Stimulated activated CD4-positive, alpha-beta T cell treated with anti-CD3 and anti-CD28 coated beads, Interleukin-12 subunit alpha, Interleukin-12 subunit beta, amount 100 ng/mL, for 24 hours (primary cell): ENCODE data around the gene HEXA.

Experiments
- DNase-seq, 2 experiments: peaks; one replicate each; pipeline ENCODE4 v3.0.0-alpha.2; 2020; ENCODE audit warnings: low read depth in 2 of 2

HEXA gene

DNA sequence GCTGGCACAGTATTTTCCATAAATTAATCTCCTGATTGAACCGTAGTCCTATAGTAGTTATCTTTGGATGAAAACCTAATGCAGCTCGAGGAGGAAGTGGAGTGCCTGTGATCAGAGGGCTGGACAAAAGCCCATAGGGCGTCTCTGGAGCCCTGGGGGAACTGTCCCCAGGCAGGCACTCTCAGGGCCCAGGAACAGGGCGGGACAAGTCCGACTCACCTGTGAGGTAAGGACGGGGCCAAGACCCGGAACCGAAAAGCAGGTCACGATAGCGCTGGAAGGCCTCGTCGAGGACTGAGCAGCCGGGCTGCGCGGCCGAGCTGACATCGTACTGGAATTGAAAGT is 341 bp downstream of the HEXA start:
- no peak for DNase-seq

DNA sequence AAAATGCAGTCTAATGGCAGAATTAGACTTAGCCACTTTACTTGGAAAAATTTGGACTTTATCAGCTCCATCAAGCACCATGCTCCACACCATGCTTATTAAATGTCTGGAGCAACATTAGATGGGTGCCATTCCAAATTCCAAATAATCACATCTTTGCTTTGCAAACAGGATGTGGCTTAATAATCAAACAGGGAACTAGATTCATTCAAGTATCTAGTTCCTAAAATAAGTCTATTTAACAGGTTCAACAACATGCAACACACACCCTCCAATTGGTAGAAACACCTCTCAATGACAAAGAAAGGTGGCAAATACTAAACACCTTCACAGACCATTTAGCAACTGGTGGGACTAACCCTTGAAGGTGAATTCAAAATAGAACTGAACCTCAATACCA is 3.5 kb downstream of the HEXA start:
- DNase-seq = no peak

DNA sequence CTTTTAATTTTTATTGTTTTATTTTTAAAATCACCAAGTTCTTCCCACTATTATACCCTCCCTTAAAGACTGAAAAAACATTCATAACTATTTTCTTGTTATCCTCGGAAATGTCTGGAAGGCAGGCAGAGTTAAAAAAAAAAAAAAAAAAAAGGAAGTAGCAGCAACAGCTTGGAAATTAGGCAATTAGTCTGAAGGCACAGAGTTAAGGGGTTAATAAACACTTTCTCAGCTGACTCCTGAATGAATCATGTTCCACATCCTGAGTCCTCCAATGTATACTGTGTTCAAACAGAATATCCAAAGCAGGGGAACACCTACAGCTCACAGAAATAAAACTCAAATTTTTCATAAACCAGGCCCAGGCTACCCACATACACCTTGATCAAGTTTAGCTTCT is 5.8 kb downstream of the HEXA start:
- no peak for DNase-seq

DNA sequence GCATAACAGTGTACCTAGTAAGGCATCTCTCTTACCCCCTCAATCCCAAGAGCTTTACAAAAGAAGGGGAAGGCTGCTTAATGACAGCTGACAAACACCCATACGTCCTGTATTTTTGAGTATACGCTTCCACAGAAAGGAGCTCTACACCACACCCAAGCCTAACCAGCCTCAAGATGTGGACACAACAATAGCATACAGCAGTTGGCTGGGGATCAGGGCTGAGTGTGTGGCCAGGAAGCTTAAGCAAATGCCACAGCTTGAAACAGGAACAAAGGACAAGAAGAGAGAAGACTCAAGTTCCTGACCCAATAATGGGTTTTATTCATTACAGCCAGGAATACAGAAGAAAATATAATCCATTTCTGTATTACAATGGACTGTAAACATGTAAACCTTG is 6.9 kb downstream of the HEXA start:
- DNase-seq = no peak

DNA sequence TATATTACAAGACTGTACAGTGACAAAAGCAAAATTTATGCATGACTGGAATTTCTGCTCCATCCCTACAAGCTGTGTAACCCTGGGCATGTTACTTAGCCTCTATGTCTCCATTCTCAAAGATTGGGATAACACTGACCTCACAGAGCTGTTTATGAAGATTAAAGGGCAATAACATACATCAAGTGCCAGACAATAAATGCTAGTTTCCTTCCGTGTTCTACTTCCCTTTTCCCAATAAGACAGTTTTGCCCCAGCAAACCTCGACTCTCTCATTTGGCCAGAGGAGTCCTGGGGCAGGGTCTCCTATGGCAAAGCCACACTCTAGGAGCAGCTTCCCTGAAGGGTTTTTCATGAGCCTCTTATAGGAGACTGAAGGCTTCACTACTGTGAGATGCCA is 7.5 kb downstream of the HEXA start:
- DNase-seq = no peak

DNA sequence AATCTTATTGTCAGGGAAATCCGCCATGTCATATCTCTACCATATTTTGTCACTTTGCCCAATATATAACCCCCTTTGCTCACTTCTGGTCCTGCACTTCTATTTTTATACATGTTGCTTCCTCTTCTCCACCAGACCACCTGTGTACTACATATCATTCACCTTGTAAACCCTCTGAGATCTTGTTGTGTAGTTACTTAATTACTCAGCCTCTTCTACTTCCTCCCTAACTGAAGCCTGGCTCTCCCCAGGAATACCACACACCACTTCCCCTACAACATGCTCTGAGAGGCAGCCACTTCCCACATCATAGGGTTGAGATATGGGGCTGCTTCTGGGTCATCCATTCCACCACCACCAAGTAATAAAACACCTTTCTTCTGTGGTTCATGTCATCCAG is 10.0 kb downstream of the HEXA start:
- DNase-seq = no peak

DNA sequence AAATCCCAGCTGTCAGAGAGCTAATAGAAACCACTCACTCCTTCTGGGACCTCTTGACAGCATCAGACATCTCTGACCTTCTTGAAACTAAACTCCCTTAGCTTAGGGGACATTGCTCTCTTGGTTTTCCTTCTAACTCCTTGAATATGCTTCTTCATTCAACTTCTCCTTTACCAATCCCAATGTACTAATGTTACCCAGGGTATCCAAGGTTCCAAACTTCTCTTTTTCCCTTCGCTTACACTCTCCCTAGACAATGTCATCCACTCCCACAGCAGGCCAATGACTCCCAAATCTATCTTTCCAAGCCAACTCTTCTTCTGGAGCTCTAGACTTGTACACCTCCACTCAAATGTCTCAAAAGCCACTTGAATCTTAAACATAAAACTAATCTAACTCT is 14.6 kb downstream of the HEXA start:
- DNase-seq = no peak

DNA sequence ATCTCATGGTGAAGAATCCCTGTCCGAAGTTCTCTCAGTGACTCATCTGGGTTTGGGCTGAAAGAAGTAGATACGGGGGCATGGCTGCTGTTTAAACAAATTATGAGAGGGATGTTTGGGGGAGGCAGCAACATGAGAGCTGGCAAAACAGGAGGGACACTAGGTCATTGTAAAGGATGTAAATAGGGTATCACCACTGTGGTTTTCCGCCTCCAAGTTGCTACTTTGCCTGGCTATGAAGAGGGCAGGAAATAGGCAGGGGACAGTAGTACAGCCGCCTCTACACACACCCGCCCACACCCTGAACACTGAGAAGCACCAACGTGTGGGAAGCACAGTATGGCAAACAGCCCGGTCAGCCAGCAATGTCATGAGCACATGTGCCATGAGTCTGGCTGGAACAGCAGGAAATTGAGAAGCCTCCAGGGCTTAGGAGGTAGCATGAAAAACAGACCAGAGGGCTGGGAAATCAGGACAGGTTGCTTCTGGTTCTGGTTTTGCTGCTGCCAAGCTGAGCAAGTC is 17.1 kb downstream of the HEXA start:
- DNase-seq = no peak

DNA sequence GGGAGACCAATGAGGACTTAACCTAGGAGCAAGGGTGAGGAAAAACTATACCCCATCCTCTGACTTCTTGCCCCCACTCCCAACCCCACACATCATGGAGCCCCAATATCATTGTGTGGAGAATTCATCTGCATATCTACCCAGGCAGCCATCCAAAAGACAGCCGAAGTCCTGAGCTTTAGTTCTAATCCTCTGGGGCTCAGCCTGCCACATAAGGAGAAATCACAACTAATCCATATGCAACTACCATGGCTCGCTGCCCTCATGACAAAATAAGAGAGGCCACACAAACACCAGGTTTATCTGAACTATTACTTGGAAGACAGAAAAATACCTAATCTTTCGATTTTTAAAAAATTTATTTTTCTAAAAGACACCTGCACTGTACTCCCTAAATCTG is 17.7 kb downstream of the HEXA start:
- DNase-seq = no peak

DNA sequence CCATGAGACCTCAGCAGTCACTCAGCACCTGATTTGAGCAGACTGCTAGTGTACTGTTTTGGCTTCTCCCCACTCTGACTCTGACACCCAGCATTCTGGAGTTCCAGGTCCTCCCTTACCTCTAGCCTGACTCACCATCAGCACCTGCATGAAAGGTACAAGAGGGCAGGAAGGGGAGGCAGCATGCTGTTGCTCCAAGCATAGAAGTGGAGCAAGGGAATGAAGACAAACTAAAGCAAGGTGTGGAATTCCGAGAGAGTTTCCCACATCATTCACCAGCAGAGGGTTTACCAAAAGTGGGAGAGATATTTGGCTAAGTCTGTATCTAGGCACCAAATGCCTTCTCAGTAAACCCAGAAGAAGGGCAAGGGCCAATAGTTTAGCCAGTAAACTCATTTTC is 21.3 kb downstream of the HEXA start:
- DNase-seq = no peak

DNA sequence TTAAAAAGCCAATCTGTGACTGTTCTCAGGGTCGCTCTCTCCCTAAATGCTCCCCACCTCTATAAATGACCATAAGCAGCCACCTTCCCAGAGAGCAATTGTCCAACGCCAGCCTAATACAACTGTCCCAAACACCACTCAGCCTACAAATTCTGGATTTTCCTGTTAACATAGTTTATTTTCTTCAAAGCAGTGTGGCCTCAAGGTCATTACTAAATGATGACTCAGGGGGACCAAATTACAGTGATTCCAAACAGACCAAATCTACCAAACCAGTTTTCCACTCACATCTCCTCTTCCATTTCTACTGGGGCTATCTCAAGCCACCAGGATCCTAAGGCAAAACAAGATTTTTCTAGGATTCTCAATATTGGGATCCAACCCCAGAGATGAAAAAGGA is 22.5 kb downstream of the HEXA start:
- DNase-seq = no peak

DNA sequence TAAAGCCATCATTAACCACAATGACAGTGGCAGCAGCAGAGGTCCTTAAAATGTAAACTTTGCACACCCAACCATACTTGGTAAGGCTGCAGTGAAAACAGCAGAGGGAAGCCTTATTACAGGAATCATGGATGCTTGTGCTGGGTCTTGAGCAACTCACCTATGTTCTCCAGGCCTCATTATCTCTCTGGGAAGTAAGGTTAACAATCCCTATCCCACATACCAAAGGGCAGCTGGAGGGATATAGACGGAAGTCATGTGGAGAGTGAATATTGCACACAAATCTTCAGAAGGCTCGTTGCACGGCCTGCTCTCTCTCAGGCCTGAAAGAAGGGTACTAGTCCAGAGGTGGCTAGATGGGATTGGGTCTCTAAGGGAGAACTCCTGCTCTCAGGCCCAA is 30.0 kb downstream of the HEXA start:
- no peak for DNase-seq

DNA sequence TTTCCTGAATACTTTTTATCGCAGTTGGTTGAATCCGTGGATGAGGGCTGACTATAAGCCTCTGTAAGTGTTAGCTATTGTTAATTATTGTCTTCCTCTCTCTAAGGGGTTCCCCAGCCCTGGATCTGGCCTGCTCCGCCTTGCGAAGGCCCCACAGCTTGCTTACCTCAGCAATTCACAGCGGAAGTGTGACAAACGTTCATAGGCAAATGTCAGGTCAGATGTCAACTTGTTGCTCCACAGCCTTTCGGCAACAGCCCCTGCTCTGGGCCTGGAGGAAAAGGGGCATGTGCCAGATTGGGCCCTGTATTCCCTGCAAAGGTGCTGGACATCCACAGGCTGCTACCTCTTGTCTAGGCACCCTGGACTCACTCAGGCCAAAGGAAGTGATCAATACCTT is 30.5 kb downstream of the HEXA start:
- DNase-seq = no peak

DNA sequence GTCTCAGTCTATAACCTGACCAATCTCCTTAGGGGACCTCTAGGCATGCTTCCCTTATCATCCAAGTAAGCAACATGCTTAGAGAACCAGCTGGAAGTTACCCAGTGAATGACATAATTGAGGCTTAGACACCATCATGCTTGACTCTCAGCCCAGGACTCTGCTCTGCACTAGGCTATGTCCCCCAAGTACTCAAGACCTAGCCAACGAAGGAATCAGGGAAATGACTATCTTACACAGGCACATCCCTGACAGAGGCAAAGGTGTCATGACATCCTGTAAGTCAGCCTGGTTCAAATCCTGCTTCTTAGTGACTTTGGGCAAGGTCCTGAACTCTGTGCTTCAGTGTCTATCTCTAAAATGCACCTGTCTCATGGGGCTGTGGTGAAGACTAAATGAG is 31.2 kb downstream of the HEXA start:
- DNase-seq = no peak

DNA sequence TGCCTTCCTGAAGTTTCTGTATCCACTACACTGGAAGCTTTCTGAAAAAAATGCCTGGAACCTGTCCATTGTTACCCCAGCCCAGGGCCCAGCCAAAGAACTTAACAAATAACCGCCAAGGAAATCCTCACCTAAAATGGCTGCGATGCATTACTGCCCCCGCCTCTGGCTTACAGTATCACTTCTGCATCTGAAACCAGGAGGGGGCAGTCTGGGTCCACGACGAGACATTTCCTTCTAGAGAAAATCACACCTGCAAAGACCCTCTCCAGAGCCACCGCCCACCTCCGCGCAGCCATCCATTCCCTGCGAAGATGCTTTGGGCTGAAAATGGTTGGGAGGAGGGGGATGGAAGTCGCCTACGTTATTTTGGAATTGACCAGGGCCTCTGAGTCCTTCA is 33.4 kb downstream of the HEXA start:
- no peak for DNase-seq

DNA sequence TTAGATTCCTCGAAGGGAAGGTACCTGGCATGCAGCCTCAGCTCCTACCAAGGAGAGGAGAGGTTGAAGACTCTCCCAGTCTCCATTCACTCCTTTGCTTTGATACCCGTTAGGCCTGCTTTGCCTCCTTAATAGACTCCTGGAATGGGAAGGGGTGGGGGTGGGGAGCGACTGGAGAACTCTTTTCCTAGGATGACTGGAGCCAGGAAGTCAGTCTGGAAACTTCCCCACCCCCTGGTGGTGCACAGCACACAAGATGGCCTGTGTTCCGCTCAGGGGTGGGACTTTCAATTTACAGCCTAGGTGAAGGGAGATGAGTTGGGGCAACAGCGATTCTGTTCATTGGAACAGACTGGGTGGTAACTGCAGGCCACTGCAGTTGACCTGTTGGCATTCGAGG is 34.5 kb downstream of the HEXA start:
- DNase-seq = no peak

DNA sequence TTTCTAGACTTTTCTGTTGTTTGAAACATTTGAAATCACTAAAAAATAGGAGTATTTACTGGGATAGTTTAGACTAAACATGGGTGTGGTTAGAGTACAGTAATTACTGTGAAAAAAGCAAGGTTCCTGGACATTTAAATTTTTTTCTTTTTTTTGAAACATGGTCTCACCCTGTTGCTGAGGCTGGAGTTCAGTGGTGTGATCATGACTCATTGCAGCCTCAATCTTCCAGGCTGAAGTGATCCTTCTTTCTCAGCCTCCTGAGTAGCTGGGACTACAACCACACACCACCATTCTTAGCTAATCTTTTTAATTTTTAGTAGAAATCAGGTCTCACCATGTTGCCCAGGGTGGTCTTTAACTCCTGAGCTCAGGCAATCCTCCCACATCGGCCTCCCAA is 35.4 kb downstream of the HEXA start:
- DNase-seq = no peak

DNA sequence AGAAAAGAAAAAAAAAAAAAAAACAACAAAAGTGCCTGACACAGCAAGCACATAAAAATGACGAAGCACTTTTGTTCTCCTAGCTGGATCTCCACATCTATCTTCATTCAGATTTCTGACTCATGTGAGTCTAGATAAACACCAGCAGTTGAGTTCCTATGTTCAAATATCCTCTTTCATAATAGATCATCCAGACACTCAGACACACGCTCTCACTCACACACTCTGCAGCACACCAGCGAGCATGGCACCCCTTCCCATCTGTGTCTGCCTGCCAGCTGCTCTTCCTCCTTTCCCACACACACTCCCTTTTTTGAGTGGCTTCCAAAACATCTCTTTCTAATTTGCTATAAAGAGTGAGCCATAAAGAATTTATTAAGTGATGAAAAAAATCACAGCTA is 36.0 kb downstream of the HEXA start:
- no peak for DNase-seq

DNA sequence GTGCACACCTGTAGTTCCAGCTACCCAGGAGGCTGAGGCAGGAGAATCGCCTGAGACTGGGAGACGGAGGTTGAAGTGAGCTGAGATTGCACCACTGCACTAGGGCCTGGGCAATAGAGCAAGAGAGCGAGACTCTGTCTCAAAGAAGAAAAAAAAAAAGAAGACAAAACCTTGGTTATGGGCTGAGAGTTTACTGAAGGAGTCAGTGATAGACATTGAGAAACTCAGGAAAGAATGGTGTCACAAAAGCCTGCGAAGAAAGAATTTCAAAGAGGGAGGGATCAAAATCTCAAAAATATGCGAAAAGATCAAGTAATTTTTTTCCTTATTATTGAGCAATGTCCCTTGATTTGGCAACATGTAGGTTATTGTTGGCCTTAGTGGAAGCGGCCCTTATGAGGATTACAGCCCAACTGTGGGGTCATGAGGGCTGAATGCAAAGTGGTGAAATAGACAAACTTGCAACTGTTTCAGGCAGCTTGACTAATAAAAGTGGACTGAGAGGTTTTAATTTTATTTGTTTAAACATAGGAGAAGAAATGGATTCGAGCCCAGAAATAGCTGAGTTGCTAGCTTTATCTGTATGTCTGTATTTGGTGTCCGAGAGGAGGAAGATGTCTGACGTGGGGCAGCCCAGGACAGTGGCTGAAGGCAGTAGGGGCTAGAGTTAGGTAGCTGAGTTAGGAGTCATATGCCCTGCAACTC is 37.0 kb downstream of the HEXA start:
- no peak for DNase-seq

DNA sequence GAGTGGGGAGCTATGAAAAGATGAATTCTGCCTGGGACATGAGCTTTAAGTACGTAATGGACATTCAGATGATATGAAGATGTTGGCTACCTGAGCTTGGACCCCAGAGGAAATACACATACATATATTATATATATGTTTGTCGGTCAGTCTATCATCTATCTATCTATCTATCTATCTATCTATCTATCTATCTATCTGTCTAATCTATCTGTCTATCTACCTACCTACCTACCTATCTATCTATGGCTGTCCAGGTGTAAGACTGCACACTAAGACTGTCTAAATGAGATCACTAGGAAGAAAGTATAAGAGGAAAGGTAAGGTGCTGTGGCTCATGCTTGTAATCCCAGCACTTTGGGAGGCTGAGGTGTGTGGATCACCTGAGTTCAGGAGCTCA is 37.7 kb downstream of the HEXA start:
- no peak for DNase-seq

DNA sequence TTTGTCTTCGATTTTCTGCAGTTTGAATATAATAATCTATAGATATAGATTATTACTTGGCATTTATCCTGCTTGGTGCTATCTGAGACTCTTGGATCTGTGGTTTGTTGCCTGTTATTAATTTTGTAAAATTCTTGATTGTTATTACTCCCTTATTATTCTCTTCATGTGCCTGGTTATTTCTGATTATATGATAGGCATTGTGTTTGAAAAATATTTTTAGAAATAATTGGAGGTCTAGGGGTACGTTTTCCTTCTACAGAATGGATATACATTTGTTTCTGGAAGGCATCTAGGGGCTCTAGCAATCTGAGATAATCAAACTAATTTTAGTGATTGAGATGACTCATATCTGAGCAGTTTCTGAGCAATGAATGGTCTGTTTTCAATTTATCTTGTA is 41.0 kb downstream of the HEXA start:
- no peak for DNase-seq

DNA sequence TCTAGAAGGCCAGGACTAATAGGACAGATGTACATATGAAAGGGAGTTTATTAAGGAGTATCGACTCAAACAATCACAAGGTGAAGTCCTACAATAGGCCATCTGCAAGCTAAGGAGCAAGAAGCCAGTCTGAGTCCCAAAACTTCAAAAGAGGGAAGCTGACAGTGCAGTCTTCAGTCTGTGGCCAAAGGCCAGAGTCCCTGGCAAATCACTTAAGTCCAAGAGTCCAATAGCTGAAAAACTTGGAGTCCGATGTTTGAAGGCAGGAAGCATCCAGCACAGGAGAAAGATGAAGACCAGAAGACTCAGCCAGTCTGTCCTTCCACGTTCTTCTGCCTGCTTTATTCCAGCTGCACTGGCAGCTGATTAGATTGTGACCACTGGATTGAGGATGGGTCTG is 44.8 kb downstream of the HEXA start:
- DNase-seq = no peak

DNA sequence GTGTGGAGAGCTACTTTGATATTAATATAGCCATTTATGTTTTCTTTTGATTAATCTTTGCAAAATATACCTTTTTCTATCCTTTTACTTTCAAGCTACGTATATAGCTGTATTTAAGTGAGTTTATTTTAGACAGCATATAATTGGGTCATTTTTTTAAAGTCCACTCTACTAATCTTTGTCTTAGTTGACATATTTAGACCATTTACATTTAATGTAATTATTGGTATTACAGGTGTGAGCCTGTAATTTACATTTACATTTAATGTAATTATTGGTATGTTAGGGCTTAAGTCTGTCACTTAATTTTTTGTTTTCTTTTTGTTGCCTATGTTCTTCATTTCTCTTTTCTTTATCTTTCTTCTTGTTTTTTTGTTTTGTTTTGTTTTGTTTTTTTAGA is 52.1 kb downstream of the HEXA start:
- DNase-seq = no peak

DNA sequence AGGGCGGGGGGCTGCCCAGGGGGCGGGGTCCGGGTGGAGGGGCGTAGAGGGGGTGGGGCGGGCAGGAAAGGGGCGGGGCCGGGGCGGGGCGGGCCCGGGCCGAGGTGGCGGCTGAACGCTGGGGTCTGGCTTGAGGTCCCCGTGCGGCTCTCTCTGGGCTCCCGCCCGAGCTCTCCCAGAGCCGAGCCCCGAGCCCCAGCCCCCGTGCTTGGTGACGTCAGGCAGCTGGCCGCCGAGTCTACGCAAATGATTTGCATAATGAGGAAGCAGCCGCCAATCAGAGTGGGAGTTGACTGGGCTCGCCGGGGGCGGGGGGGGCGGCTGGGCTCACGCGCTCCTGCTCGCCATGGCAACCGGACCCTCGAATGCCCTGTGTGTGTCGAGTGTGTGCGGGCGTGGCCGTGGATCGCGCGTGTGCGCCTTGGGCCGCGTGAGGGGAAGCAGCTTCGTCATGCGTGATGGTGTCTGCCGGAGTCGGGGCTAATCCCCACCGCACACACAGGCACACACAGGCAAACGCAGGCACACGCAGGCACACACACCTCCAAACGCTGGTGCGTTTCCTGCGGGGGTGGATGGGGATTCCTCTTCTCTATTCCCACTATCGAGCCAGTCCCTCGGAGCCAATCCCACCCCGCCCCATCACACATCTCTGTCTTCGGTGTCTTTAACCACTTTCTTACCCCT is 55.7 kb downstream of the HEXA start, which contains the start of gene CELF6:
CELF6 (minus strand) TSS at position 173 of the 687 bp plus-strand sequence. CDS start 283 bp downstream, outside the sequence.
- peak; percentile 25 to 56 for DNase-seq
